HepG2 (cell line): ENCODE results near the gene ABHD6.

Experiments used
- CTCF ChIP-seq: sonication (generic); formaldehyde crosslinking; IDR thresholded peaks from 2 replicates; pipeline ENCODE4 v1.5.0; 2020; ENCODE audit warnings: mild to moderate bottlenecking, missing genetic modification reagents, moderate library complexity
- EZH2 ChIP-seq: conservative IDR thresholded peaks from 2 replicates; pipeline ENCODE4 v1.6.1; 2012; ENCODE audit warnings: mild to moderate bottlenecking, low read depth, low read length, moderate library complexity
- HDAC2 ChIP-seq: sonication (generic); formaldehyde crosslinking; IDR thresholded peaks from 2 replicates; pipeline ENCODE4 v1.4.0; 2020; ENCODE audit warnings: missing genetic modification reagents
- HMG20B ChIP-seq: conservative IDR thresholded peaks from 2 replicates; pipeline ENCODE4 v1.6.1; 2016; ENCODE audit warnings: missing genetic modification reagents, missing compliant biosample characterization
- MAFF ChIP-seq: IDR thresholded peaks from 2 replicates; pipeline ENCODE4 v1.6.1; 2011; ENCODE audit warnings: low read depth, low read length, improper control_type of control experiment
- MYC ChIP-seq: sonication (generic); formaldehyde crosslinking; IDR thresholded peaks from 2 replicates; pipeline ENCODE4 v1.9.0; 2021; ENCODE audit warnings: missing genetic modification reagents, borderline replicate concordance
- MYPOP ChIP-seq: sonication (generic); formaldehyde crosslinking; IDR thresholded peaks from 2 replicates; pipeline ENCODE4 v1.8.1; 2023; ENCODE audit warnings: mild to moderate bottlenecking, moderate library complexity, missing genetic modification reagents
- RAD51 ChIP-seq: fragments of 450-650 bp; IDR thresholded peaks from 2 replicates; pipeline ENCODE4 v1.6.1; 2016; ENCODE audit warnings: borderline replicate concordance
- RFXANK ChIP-seq: IDR thresholded peaks from 2 replicates; pipeline ENCODE4 v1.6.1; 2016
- ZNF282 ChIP-seq: fragments of 450-650 bp; IDR thresholded peaks from 2 replicates; pipeline ENCODE4 v1.6.1; 2018; ENCODE audit not compliant: partially characterized antibody
- TF ChIP-seq, protein P1 (sequence below): sonication (generic); formaldehyde crosslinking; IDR thresholded peaks from 2 replicates; pipeline ENCODE4 v1.9.0; 2022; ENCODE audit warnings: missing genetic modification reagents, mild to moderate bottlenecking, borderline replicate concordance
- TF ChIP-seq, protein P2 (sequence below): IDR thresholded peaks from 2 replicates; pipeline ENCODE4 v1.6.1; 2016

DNA sequence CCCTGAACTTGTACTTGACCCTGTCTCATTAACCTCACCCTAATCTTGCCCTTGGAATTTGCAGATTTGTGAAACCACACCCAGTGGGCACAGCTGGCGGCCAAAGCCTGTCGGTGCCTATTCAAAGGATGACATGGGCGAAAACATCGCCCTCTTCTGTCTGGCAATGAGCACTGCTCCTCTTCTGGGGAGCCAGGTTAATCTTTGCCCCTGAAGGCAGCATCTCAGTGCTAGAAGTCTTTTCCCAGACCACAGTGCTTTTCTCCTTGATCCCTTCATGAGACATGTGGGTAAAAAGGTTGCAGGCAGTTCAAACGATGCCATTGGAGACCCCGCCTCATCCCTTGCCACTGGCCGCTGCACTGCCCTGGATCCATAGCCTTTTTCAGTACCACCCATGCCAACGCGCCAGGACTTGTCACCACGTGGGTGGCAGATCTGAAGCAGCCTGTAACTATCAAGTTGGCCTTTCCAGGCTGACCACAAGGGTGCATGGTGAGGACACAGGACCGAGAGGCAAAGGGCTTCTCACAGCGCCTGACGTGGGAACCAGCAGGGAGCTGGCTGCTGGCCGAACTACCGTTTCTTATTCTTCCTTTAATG is 20.3 kb upstream of the ABHD6 start:
- peak; percentile 53; the same call in 1 of the 2 replicates for TF ChIP-seq MYPOP (CRISPR knock-in tag)
- no peak for TF ChIP-seq EZH2
- peak; percentile 75 for TF ChIP-seq CTCF (CRISPR knock-in tag)
- peak; percentile 92 for TF ChIP-seq MYC (CRISPR knock-in tag)
- peak; percentile 79 for TF ChIP-seq HDAC2 (CRISPR knock-in tag)
- TF ChIP-seq, protein P1, sequence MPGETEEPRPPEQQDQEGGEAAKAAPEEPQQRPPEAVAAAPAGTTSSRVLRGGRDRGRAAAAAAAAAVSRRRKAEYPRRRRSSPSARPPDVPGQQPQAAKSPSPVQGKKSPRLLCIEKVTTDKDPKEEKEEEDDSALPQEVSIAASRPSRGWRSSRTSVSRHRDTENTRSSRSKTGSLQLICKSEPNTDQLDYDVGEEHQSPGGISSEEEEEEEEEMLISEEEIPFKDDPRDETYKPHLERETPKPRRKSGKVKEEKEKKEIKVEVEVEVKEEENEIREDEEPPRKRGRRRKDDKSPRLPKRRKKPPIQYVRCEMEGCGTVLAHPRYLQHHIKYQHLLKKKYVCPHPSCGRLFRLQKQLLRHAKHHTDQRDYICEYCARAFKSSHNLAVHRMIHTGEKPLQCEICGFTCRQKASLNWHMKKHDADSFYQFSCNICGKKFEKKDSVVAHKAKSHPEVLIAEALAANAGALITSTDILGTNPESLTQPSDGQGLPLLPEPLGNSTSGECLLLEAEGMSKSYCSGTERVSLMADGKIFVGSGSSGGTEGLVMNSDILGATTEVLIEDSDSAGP (CRISPR knock-in tag) = peak; percentile 62
- no peak for TF ChIP-seq RFXANK (CRISPR knock-in tag)
- TF ChIP-seq RAD51 = no peak
- no peak for TF ChIP-seq ZNF282
- TF ChIP-seq, protein P2, sequence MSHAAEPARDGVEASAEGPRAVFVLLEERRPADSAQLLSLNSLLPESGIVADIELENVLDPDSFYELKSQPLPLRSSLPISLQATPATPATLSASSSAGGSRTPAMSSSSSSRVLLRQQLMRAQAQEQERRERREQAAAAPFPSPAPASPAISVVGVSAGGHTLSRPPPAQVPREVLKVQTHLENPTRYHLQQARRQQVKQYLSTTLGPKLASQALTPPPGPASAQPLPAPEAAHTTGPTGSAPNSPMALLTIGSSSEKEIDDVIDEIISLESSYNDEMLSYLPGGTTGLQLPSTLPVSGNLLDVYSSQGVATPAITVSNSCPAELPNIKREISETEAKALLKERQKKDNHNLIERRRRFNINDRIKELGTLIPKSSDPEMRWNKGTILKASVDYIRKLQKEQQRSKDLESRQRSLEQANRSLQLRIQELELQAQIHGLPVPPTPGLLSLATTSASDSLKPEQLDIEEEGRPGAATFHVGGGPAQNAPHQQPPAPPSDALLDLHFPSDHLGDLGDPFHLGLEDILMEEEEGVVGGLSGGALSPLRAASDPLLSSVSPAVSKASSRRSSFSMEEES (CRISPR knock-in tag) = no peak
- TF ChIP-seq HMG20B = no peak
- TF ChIP-seq MAFF = no peak
